HepG2 (cell line): Measurements from ENCODE around the gene MESD. TPM values are rescaled to one million over a fixed set of nuclear protein-coding genes. Genes with fewer than 3 reads are reported as not detected.

Source experiments
- ATAC-seq: fragments of 200-7000 bp; cut with Tn5 transposase; 3 replicates; pipeline ENCODE4 v1.9.1; 2020; ENCODE audit warnings: mild to moderate bottlenecking, moderate library complexity
- BruUV-seq: library from RNA; stranded (reverse); fragments of 400-500 nt; replicated peaks from 2 replicates; lab custom pipeline; 2021; lab: Mats Ljungman, UMichigan
- CTCF ChIA-PET: fragments of 300-600 bp; formaldehyde crosslinking; extraction: SDS; loops from one replicate; lab custom pipeline; 2021; ENCODE audit warnings: low total read pairs, inconsistent platforms, low intra/inter-chr PET ratio; lab: Yijun Ruan, JAX
- POLR2A ChIA-PET: fragments of 350-600 bp; sonication (Branson Sonifier 250); formaldehyde crosslinking; loops from one replicate; lab custom pipeline; 2020; ENCODE audit warnings: antibody characterized with exemption, inconsistent platforms; lab: Yijun Ruan, JAX
- DNase-seq: peaks from one replicate; pipeline ENCODE4 v3.0.0-alpha.2; 2015; ENCODE audit warnings: low spot score
- FAIRE-seq: peaks from 3 replicates; lab custom pipeline; 2011; peaks lifted over from hg19 to GRCh38; lab: Jason Lieb, UNC
- H2AFZ ChIP-seq: one replicate; pipeline ENCODE4 v1.6.1; 2011; ENCODE audit warnings: low read length, inconsistent platforms
- H3K27ac ChIP-seq: fragments of 300-600 bp; 3 replicates; pipeline ENCODE4 v1.8.0; 2011; ENCODE audit warnings: mixed run types, mild to moderate bottlenecking, mixed read lengths, low read length, inconsistent platforms; ENCODE audit not compliant: insufficient read depth; ENCODE audit errors: extremely low read length
- H3K27me3 ChIP-seq, 2 experiments: fragments of 200-600 bp in 1 of 2; 2 replicates in 1 of 2; 3 replicates in 1 of 2; pipeline versions ENCODE4 v1.6.0 to v1.8.0; 2011; ENCODE audit warnings: low read length in 2 of 2, mild to moderate bottlenecking in 2 of 2, moderate library complexity in 2 of 2, inconsistent platforms in 1 of 2; ENCODE audit not compliant: insufficient read depth in 2 of 2, control insufficient read depth in 1 of 2
- H3K36me3 ChIP-seq, 2 experiments: fragments of 200-600 bp in 1 of 2; replicated peaks in 1 of 2; 2 replicates in 1 of 2; 3 replicates in 1 of 2; pipeline versions ENCODE4 v1.5.1 to v1.8.0; 2011; ENCODE audit warnings: low read length in 2 of 2, inconsistent platforms in 1 of 2; ENCODE audit not compliant: insufficient read depth in 2 of 2, control insufficient read depth in 1 of 2
- H3K4me1 ChIP-seq: 2 replicates; pipeline ENCODE4 v1.5.1; 2012; ENCODE audit warnings: low read length, inconsistent platforms; ENCODE audit not compliant: insufficient read depth
- H3K4me2 ChIP-seq: 2 replicates; pipeline ENCODE4 v1.6.0; 2011; ENCODE audit warnings: low read depth, low read length, inconsistent platforms
- H3K4me3 ChIP-seq, 3 experiments: fragments of 200-600 bp in 1 of 3; sonication (generic), shearing (Covaris generic) in 1 of 3; replicated peaks in 1 of 3; 2 replicates each; pipeline ENCODE4 v1.5.1; 2011 to 2016; ENCODE audit warnings: low read length in 3 of 3, inconsistent platforms in 2 of 3, low read depth in 2 of 3, mild to moderate bottlenecking in 2 of 3, control low read depth in 1 of 3, mixed read lengths in 1 of 3; ENCODE audit not compliant: insufficient read depth in 1 of 3
- H3K79me2 ChIP-seq: one replicate; pipeline ENCODE4 v1.6.1; 2011; ENCODE audit warnings: low read length, inconsistent platforms; ENCODE audit not compliant: insufficient read depth
- H3K9ac ChIP-seq: 2 replicates; pipeline ENCODE4 v1.6.0; 2011; ENCODE audit warnings: mild to moderate bottlenecking, low read depth, low read length, inconsistent platforms; ENCODE audit not compliant: insufficient read depth
- H3K9me3 ChIP-seq: 2 replicates; pipeline ENCODE4 v1.5.1; 2012; ENCODE audit warnings: mild to moderate bottlenecking, low read length
- H4K20me1 ChIP-seq: 2 replicates; pipeline ENCODE4 v1.6.0; 2011; ENCODE audit warnings: inconsistent platforms, mild to moderate bottlenecking, low read length, moderate library complexity; ENCODE audit not compliant: insufficient read depth
- CCDC6 ChIP-seq: sonication (generic); formaldehyde crosslinking; IDR thresholded peaks from 2 replicates; pipeline ENCODE4 v1.8.1; 2022; ENCODE audit warnings: mild to moderate bottlenecking, missing genetic modification reagents, moderate library complexity
- CEBPB ChIP-seq: IDR thresholded peaks from 2 replicates; pipeline ENCODE4 v1.6.1; 2011; ENCODE audit warnings: low read depth, low read length, improper control_type of control experiment, borderline replicate concordance
- DNMT3B ChIP-seq: conservative IDR thresholded peaks from 2 replicates; pipeline ENCODE4 v1.6.1; 2016; ENCODE audit warnings: missing biosample characterization, control low read depth
- KDM5B ChIP-seq: sonication (generic); formaldehyde crosslinking; IDR thresholded peaks from 2 replicates; pipeline ENCODE4 v1.4.0; 2020; ENCODE audit warnings: missing genetic modification reagents, mild to moderate bottlenecking, borderline replicate concordance
- LCORL ChIP-seq, 2 experiments: fragments of 450-650 bp in 1 of 2; sonication (generic) in 1 of 2; formaldehyde crosslinking in 1 of 2; IDR thresholded peaks; 2 replicates each; pipeline versions ENCODE4 v1.5.0 to v1.6.1; 2017 to 2020; ENCODE audit warnings: antibody characterized with exemption in 1 of 2, missing genetic modification reagents in 1 of 2
- MAFG ChIP-seq: sonication (generic); formaldehyde crosslinking; IDR thresholded peaks from 2 replicates; pipeline ENCODE4 v1.5.1; 2020; ENCODE audit warnings: mild to moderate bottlenecking, missing genetic modification reagents
- MIER3 ChIP-seq: IDR thresholded peaks from 2 replicates; pipeline ENCODE4 v1.6.1; 2016; ENCODE audit warnings: missing compliant biosample characterization, borderline replicate concordance
- MTF2 ChIP-seq: sonication (generic); formaldehyde crosslinking; IDR thresholded peaks from 2 replicates; pipeline ENCODE4 v1.5.0; 2020; ENCODE audit warnings: missing genetic modification reagents, borderline replicate concordance
- NCOR1 ChIP-seq: fragments of 200-600 bp; sonication (generic); IDR thresholded peaks from 2 replicates; pipeline ENCODE4 v1.7.0; 2017; ENCODE audit warnings: antibody characterized with exemption, low read length, borderline replicate concordance
- PITX1 ChIP-seq: sonication (generic); formaldehyde crosslinking; IDR thresholded peaks from 2 replicates; pipeline ENCODE4 v1.5.1; 2020; ENCODE audit warnings: mild to moderate bottlenecking, missing genetic modification reagents
- SCMH1 ChIP-seq: sonication (generic); formaldehyde crosslinking; IDR thresholded peaks from 2 replicates; pipeline ENCODE4 v1.9.0; 2021; ENCODE audit warnings: missing genetic modification reagents, mild to moderate bottlenecking, borderline replicate concordance
- SMARCE1 ChIP-seq: fragments of 450-650 bp; IDR thresholded peaks from 2 replicates; pipeline ENCODE4 v1.6.1; 2017; ENCODE audit warnings: borderline replicate concordance
- SOX13 ChIP-seq, 3 experiments: fragments of 450-650 bp in 1 of 3; sonication (generic) in 1 of 3; formaldehyde crosslinking in 1 of 3; IDR thresholded peaks in 2 of 3; conservative IDR thresholded peaks in 1 of 3; 2 replicates each; pipeline versions ENCODE4 v1.5.0 to v1.6.1; 2016 to 2020; ENCODE audit warnings: antibody characterized with exemption in 1 of 3, mild to moderate bottlenecking in 1 of 3, missing compliant biosample characterization in 1 of 3, missing genetic modification reagents in 1 of 3, moderate library complexity in 1 of 3
- SOX5 ChIP-seq: IDR thresholded peaks from 2 replicates; pipeline ENCODE4 v1.6.1; 2016; ENCODE audit warnings: borderline replicate concordance
- SRF ChIP-seq: IDR thresholded peaks from 2 replicates; pipeline ENCODE4 v1.6.1; 2011; ENCODE audit warnings: mild to moderate bottlenecking, low read depth, low read length, moderate library complexity
- TMF1 ChIP-seq: sonication (generic); formaldehyde crosslinking; IDR thresholded peaks from 2 replicates; pipeline ENCODE4 v1.8.1; 2022; ENCODE audit warnings: low read depth, missing genetic modification reagents
- ZFP41 ChIP-seq: sonication (generic); formaldehyde crosslinking; IDR thresholded peaks from 2 replicates; pipeline ENCODE4 v1.4.0; 2020; ENCODE audit warnings: mild to moderate bottlenecking, missing genetic modification reagents, borderline replicate concordance
- ZNF225 ChIP-seq: sonication (generic); formaldehyde crosslinking; IDR thresholded peaks from 2 replicates; pipeline ENCODE4 v1.4.0; 2020; ENCODE audit warnings: mild to moderate bottlenecking, missing genetic modification reagents
- ZNF232 ChIP-seq: sonication (generic); formaldehyde crosslinking; IDR thresholded peaks from 2 replicates; pipeline ENCODE4 v1.4.0; 2020; ENCODE audit warnings: missing genetic modification reagents, borderline replicate concordance
- ZNF30 ChIP-seq: sonication (generic); formaldehyde crosslinking; IDR thresholded peaks from 2 replicates; pipeline ENCODE4 v1.5.0; 2020; ENCODE audit warnings: mild to moderate bottlenecking, missing genetic modification reagents
- ZNF546 ChIP-seq: sonication (generic); formaldehyde crosslinking; conservative IDR thresholded peaks from 2 replicates; pipeline ENCODE4 v1.8.1; 2023; ENCODE audit warnings: mild to moderate bottlenecking, missing genetic modification reagents
- ZSCAN30 ChIP-seq: sonication (generic); formaldehyde crosslinking; IDR thresholded peaks from 2 replicates; pipeline ENCODE4 v1.5.0; 2020; ENCODE audit warnings: mild to moderate bottlenecking, missing genetic modification reagents
- WGBS: methylation state at CpG from one replicate; pipeline ENCODE4 v1.1.6; 2017; ENCODE audit warnings: low lambda C conversion rate; 5-methylcytosine and 5-hydroxymethylcytosine counted together
- in situ Hi-C: cut with HindIII; loops from 2 replicates; pipeline ENCODE4 v1.10.0; 2017; ENCODE audit warnings: low pct_unique_long_range_greater_than_20kb; ENCODE audit not compliant: extremely low pct_ligation_motif_present
- intact Hi-C: fragments of 100-400 bp; cut with micrococcal nuclease; formaldehyde crosslinking; loops from one replicate; pipeline ENCODE4 v1.10.0; 2022; ENCODE audit not compliant: unreplicated experiment
- polyA plus RNA-seq, 8 experiments: library from polyadenylated mRNA; depleted of rRNA in 3 of 8; stranded (reverse) in 7 of 8; unstranded in 1 of 8; fragments of >200 nt; fragmentation: Illumina TruSeq in 4 of 8; extraction: Trizol in 4 of 8; gene quantifications; 2 replicates each; pipeline versions ENCODE4 v1.2.1 to v1.2.3, GENCODE V29; 2011 to 2016; ENCODE audit warnings: low read depth in 4 of 8, missing spikeins in 1 of 8, mixed read lengths in 1 of 8; ENCODE audit not compliant: insufficient read depth in 1 of 8
- total RNA-seq, 5 experiments: library from RNA; depleted of rRNA; stranded (reverse); fragments of >200 nt; fragmentation: Illumina TruSeq; extraction: Trizol; gene quantifications; 2 replicates each; pipeline ENCODE4 v1.2.3, GENCODE V29; 2016; ENCODE audit warnings: low read depth in 1 of 5
- TF ChIP-seq, protein P1 (sequence below): sonication (generic); formaldehyde crosslinking; IDR thresholded peaks from 2 replicates; pipeline ENCODE4 v1.4.0; 2020; ENCODE audit warnings: missing genetic modification reagents

MESD gene
- total and polyA plus RNA-seq, 2 of the 13 experiments (the other 11 are each of a cell fraction or from before 2014, with no cell fraction given), result 18.0 to 46.2 TPM

- ChIA-PET POLR2A (interaction anchor here (1.2 to 2.0 kb wide), 3 partner anchors 13 to 115 kb away, joined by 3 to 7 read pairs (median 3); no protein-coding TSS in a partner anchor), CTCF (no interaction called here)
- Histone ChIP-seq H2AFZ (no peak overlapping the region), H3K27me3 (no peaks in the 10 kb centered on the region; a peak in 1 of 5 replicates), H3K79me2 (no peaks in the 10 kb centered on the region), H3K4me2 (peak overlapping the region; percentile 50), H3K4me3 (peak overlapping the region in 1 of 3 experiments; percentile 24; a peak in 2 of 6 replicates), H4K20me1 (no peaks in the 10 kb centered on the region), H3K27ac (peak overlapping the region; percentile 68), H3K9ac (no peak overlapping the region), H3K36me3 (peaks cover 1 to 8% of the 10 kb centered on the region in 2 experiments; a peak in 3 of 5 replicates), H3K4me1 (peaks cover 27% of the 10 kb centered on the region), H3K9me3 (no peaks in the 10 kb centered on the region)
- in situ Hi-C loops, result loop anchor here (25.0 kb wide), 1 partner anchor 492 kb away; no protein-coding TSS in a partner anchor
- FAIRE-seq (peak; percentile 76), ATAC-seq (peak; percentile 92), DNase-seq (peak; percentile 79)
- BruUV-seq, result no TSS peak
- WGBS, result 32% methylated on average over 8 of the region's 9 CpGs
- intact Hi-C loops, result no loop called here
- TF ChIP-seq LCORL (IDR thresholded peaks at IDR 0.05) (no peak), LCORL (CRISPR knock-in tag; IDR thresholded peaks at IDR 0.05) (peak; percentile 56; the same call in 1 of the 2 replicates), ZFP41 (CRISPR knock-in tag) (no peak), SOX5 (CRISPR knock-in tag) (peak; percentile 76; the same call in 1 of the 2 replicates), TMF1 (CRISPR knock-in tag) (no peak), PITX1 (CRISPR knock-in tag) (0 out of 2 replicates have a peak, but pooled peaks have one; percentile 20), MAFG (no peak), SMARCE1 (no peak), SRF (peak; percentile 76; the same call in 1 of the 2 replicates), ZNF232 (CRISPR knock-in tag) (no peak), MIER3 (no peak), ZSCAN30 (CRISPR knock-in tag) (no peak), MTF2 (no peak), ZNF546 (CRISPR knock-in tag) (no peak), DNMT3B (CRISPR knock-in tag) (no peak), ZNF225 (CRISPR knock-in tag) (no peak), CCDC6 (CRISPR knock-in tag) (no peak), ZNF30 (no peak), SOX13 (IDR thresholded peaks at IDR 0.05) (peak; percentile 68), SOX13 (CRISPR knock-in tag; conservative IDR thresholded peaks at IDR 0.05 in 1 of 2, IDR thresholded peaks at IDR 0.05 in 1 of 2) (peak in 1 of 2 experiments; percentile 69; a peak in 2 of 4 replicates), NCOR1 (0 out of 2 replicates have a peak, but pooled peaks have one; percentile 19), SCMH1 (CRISPR knock-in tag) (no peak), CEBPB (peak; percentile 34; the same call in 1 of the 2 replicates), KDM5B (CRISPR knock-in tag) (no peak; the same call in 1 of the 2 replicates)
- TF ChIP-seq, protein P1, sequence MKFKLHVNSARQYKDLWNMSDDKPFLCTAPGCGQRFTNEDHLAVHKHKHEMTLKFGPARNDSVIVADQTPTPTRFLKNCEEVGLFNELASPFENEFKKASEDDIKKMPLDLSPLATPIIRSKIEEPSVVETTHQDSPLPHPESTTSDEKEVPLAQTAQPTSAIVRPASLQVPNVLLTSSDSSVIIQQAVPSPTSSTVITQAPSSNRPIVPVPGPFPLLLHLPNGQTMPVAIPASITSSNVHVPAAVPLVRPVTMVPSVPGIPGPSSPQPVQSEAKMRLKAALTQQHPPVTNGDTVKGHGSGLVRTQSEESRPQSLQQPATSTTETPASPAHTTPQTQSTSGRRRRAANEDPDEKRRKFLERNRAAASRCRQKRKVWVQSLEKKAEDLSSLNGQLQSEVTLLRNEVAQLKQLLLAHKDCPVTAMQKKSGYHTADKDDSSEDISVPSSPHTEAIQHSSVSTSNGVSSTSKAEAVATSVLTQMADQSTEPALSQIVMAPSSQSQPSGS (CRISPR knock-in tag), result no peak
These were observed 35.5 kb downstream of the MESD start for GRCh38 chr15:80953953-80954778.
